Left kidney (tissue), 2 donors: ENCODE results near the gene RARS1. TPM values are rescaled to one million over a fixed set of nuclear protein-coding genes. Genes with fewer than 3 reads are reported as not detected.
"Not testable (repeated sequence)": the region's sequence is repeated elsewhere in the genome, so short reads cannot be mapped to it uniquely, and the experiment has no call there.

ENCODE experiments used
- DNase-seq: peaks from one replicate; pipeline ENCODE4 v3.0.0-alpha.2; 2013
- polyA plus RNA-seq: library from polyadenylated mRNA; unstranded; fragments of 120-200 nt; gene quantifications from one replicate; pipeline ENCODE4 v1.2.1, GENCODE V29; 2013; ENCODE audit not compliant: insufficient read length

The RARS1 gene
- polyA plus RNA-seq, 1 donor, result 102 TPM

GRCh38 chr5:168477060-168477459, 9.2 kb upstream of the RARS1 start:
- DNase-seq, result no peak

GRCh38 chr5:168479166-168479565, 7.1 kb upstream of the RARS1 start:
- DNase-seq, result no peak

- no peak for DNase-seq
These were observed 5.7 kb upstream of the RARS1 start for GRCh38 chr5:168480601-168481000.

GRCh38 chr5:168481330-168481788, 4.9 kb upstream of the RARS1 start:
- DNase-seq, result no peak

- DNase-seq, result no peak
These were observed 3.9 kb upstream of the RARS1 start for GRCh38 chr5:168482361-168482760.

- no peak for DNase-seq
These were observed 2.8 kb downstream of the RARS1 start for GRCh38 chr5:168489059-168489458.

- no peak for DNase-seq
These were observed 7.8 kb downstream of the RARS1 start for GRCh38 chr5:168494057-168494555.

GRCh38 chr5:168502563-168503237, 16.4 kb downstream of the RARS1 start:
- no peak for DNase-seq

GRCh38 chr5:168513861-168514428, 27.7 kb downstream of the RARS1 start:
- no peak for DNase-seq

- DNase-seq, result no peak
These were observed 39.6 kb downstream of the RARS1 start for GRCh38 chr5:168525856-168526255.

- no peak for DNase-seq
These were observed 41.6 kb downstream of the RARS1 start for GRCh38 chr5:168527756-168528295.

- peak; percentile 70 for DNase-seq
These were observed 42.5 kb downstream of the RARS1 start, which contains the start of gene FBLL1 for GRCh38 chr5:168528521-168529373. Gene FBLL1, plus strand, starts transcription at chr5:168529305. Its CDS starts 200 bp downstream, at chr5:168529505.

- no peak for DNase-seq
These were observed 43.3 kb downstream of the RARS1 start for GRCh38 chr5:168529374-168530234.

- no peak for DNase-seq
These were observed 44.4 kb downstream of the RARS1 start for GRCh38 chr5:168530621-168531150.

GRCh38 chr5:168531191-168531590, 44.9 kb downstream of the RARS1 start:
- DNase-seq, result no peak

- DNase-seq, result no peak
These were observed 46.0 kb downstream of the RARS1 start for GRCh38 chr5:168531987-168532864.

- not testable (repeated sequence) for DNase-seq
These were observed 48.1 kb downstream of the RARS1 start for GRCh38 chr5:168534351-168534750.

GRCh38 chr5:168537176-168537575, 50.9 kb downstream of the RARS1 start:
- no peak for DNase-seq

- no peak for DNase-seq
These were observed 63.3 kb downstream of the RARS1 start for GRCh38 chr5:168549554-168549953.

GRCh38 chr5:168550656-168551055, 64.4 kb downstream of the RARS1 start:
- DNase-seq, result no peak
